Liver (tissue), 9 donors: Measurements from ENCODE around the gene ZFX. TPM values are rescaled to one million over a fixed set of nuclear protein-coding genes. Genes with fewer than 3 reads are reported as not detected.

Source experiments
- DNase-seq: peaks from one replicate; pipeline ENCODE4 v3.0.0-alpha.2; 2017; ENCODE audit warnings: low spot score
- H3K27ac ChIP-seq, 2 donors: one replicate each; pipeline ENCODE4 v1.7.0; 2013; ENCODE audit warnings: inconsistent platforms in 2 of 2, low read length in 2 of 2, control low read depth in 1 of 2, low read depth in 1 of 2, mild to moderate bottlenecking in 1 of 2
- H3K27me3 ChIP-seq, 4 donors: one replicate each; pipeline versions ENCODE4 v1.6.1 to v1.7.0; 2013; ENCODE audit warnings: low read length in 3 of 4, inconsistent platforms in 1 of 4, mild to moderate bottlenecking in 1 of 4, moderate library complexity in 1 of 4; ENCODE audit not compliant: control insufficient read depth in 4 of 4, insufficient read depth in 4 of 4
- H3K36me3 ChIP-seq, 4 donors: one replicate each; pipeline versions ENCODE4 v1.6.1 to v1.7.0; 2013; ENCODE audit warnings: low read length in 3 of 4, mild to moderate bottlenecking in 3 of 4, low read depth in 1 of 4, moderate library complexity in 1 of 4; ENCODE audit not compliant: control insufficient read depth in 4 of 4, insufficient read depth in 3 of 4
- H3K4me1 ChIP-seq, 4 donors: one replicate each; pipeline versions ENCODE4 v1.6.1 to v1.7.0; 2013; ENCODE audit warnings: low read length in 3 of 4, mild to moderate bottlenecking in 3 of 4, moderate library complexity in 1 of 4; ENCODE audit not compliant: control insufficient read depth in 4 of 4, insufficient read depth in 4 of 4
- H3K4me3 ChIP-seq, 3 donors: one replicate each; pipeline versions ENCODE4 v1.6.1 to v1.7.0; 2013; ENCODE audit warnings: low read length in 3 of 3, control low read depth in 1 of 3, low read depth in 1 of 3, mild to moderate bottlenecking in 1 of 3
- H3K9ac ChIP-seq, 2 donors: one replicate each; pipeline ENCODE4 v1.7.0; 2013; ENCODE audit warnings: low read length in 2 of 2, mild to moderate bottlenecking in 2 of 2, moderate library complexity in 2 of 2, control low read depth in 1 of 2, low read depth in 1 of 2
- H3K9me3 ChIP-seq, 4 donors: one replicate each; pipeline versions ENCODE4 v1.6.1 to v1.7.0; 2013; ENCODE audit warnings: low read length in 3 of 4; ENCODE audit not compliant: control insufficient read depth in 4 of 4
- ATF3 ChIP-seq: IDR thresholded peaks from 2 replicates; pipeline ENCODE4 v1.6.1; 2016; ENCODE audit warnings: antibody characterized with exemption
- CTCF ChIP-seq: fragments of 150-350 bp; IDR thresholded peaks from 2 replicates; pipeline ENCODE4 v1.5.1; 2017; ENCODE audit warnings: improper control_type of control experiment, low read depth, low read length; ENCODE audit not compliant: missing input control
- EGR1 ChIP-seq, 2 donors: IDR thresholded peaks; 2 replicates each; pipeline ENCODE4 v1.6.1; 2016 to 2018; ENCODE audit warnings: antibody characterized with exemption in 2 of 2, low read depth in 2 of 2
- FOXA2 ChIP-seq: IDR thresholded peaks from 2 replicates; pipeline ENCODE4 v1.6.1; 2016; ENCODE audit warnings: antibody characterized with exemption
- HNF4A ChIP-seq, 2 donors: conservative IDR thresholded peaks; 2 replicates each; pipeline ENCODE4 v1.6.1; 2016; ENCODE audit warnings: antibody characterized with exemption in 2 of 2, mild to moderate bottlenecking in 2 of 2
- HNF4G ChIP-seq: IDR thresholded peaks from 2 replicates; pipeline ENCODE4 v1.6.1; 2016; ENCODE audit warnings: antibody characterized with exemption
- MAX ChIP-seq: IDR thresholded peaks from 2 replicates; pipeline ENCODE4 v1.6.1; 2016; ENCODE audit warnings: antibody characterized with exemption
- NR2F2 ChIP-seq: IDR thresholded peaks from 2 replicates; pipeline ENCODE4 v1.6.1; 2016; ENCODE audit warnings: antibody characterized with exemption
- RAD21 ChIP-seq, 2 donors: IDR thresholded peaks; 2 replicates each; pipeline ENCODE4 v1.6.1; 2016; ENCODE audit warnings: antibody characterized with exemption in 2 of 2, mild to moderate bottlenecking in 2 of 2
- REST ChIP-seq: IDR thresholded peaks from 2 replicates; pipeline ENCODE4 v1.6.1; 2016; ENCODE audit warnings: antibody characterized with exemption, mild to moderate bottlenecking
- RXRA ChIP-seq, 2 donors: IDR thresholded peaks; 2 replicates each; pipeline ENCODE4 v1.6.1; 2017 to 2018; ENCODE audit warnings: antibody characterized with exemption in 2 of 2, mild to moderate bottlenecking in 1 of 2
- SP1 ChIP-seq: IDR thresholded peaks from 2 replicates; pipeline ENCODE4 v1.6.1; 2018; ENCODE audit warnings: antibody characterized with exemption, mild to moderate bottlenecking
- TAF1 ChIP-seq: conservative IDR thresholded peaks from 2 replicates; pipeline ENCODE4 v1.6.1; 2016; ENCODE audit warnings: antibody characterized with exemption, mild to moderate bottlenecking
- ZBTB33 ChIP-seq: IDR thresholded peaks from 2 replicates; pipeline ENCODE4 v1.6.1; 2016; ENCODE audit warnings: antibody characterized with exemption
- WGBS: extraction: QIAGEN DNeasy Blood & Tissue Kit; methylation state at CpG from one replicate; pipeline ENCODE4 v1.1.7; 2013; 5-methylcytosine and 5-hydroxymethylcytosine counted together
- polyA plus RNA-seq, 2 donors: library from polyadenylated mRNA; stranded (reverse) in 1 of 2; unstranded in 1 of 2; fragments of 200-250 nt in 1 of 2; fragments of >200 nt in 1 of 2; fragmentation: Nextera tagmentation in 1 of 2; extraction: Ambion mirVana in 1 of 2; gene quantifications; one replicate each; pipeline versions ENCODE4 v1.2.1 to v1.2.3, GENCODE V29; 2013 to 2015
- total RNA-seq, 2 donors: library from RNA; depleted of rRNA; stranded (reverse); fragments of >200 nt; gene quantifications; one replicate each; pipeline ENCODE4 v1.2.3, GENCODE V29; 2014
- donor health status: healthy.
- donor health status: healthy.
- donor health status: healthy.
- donor health status: healthy.
- donor health status: healthy.

ZFX gene
- total and polyA plus RNA-seq, 4 donors, result 3.8 to 50.0 (median 19.0) TPM

GRCh38 chrX:24186986-24187385, 37.5 kb downstream of the ZFX start:
- Histone ChIP-seq H3K27me3 (no peaks in the 10 kb centered on the region), H3K36me3 (no peaks in the 10 kb centered on the region), H3K4me3 (no peak overlapping the region), H3K4me1 (peaks cover 6 to 66% (median 59%) of the 10 kb centered on the region in 4 donors), H3K27ac (peak overlapping the region in 1 of 2 donors; percentile 46), H3K9me3 (no peaks in the 10 kb centered on the region), H3K9ac (no peak overlapping the region)
- TF ChIP-seq TAF1 (no peak), CTCF (no peak), SP1 (no peak), MAX (no peak), NR2F2 (no peak), REST (no peak), EGR1 (IDR thresholded peaks at IDR 0.05; ENCODE audit: low read depth in 2 of 2) (no peak), ZBTB33 (no peak)
- 67% methylated on average over 4 of the region's 4 CpGs for WGBS
- DNase-seq, result no peak

- Histone ChIP-seq H3K36me3 (no peaks in the 10 kb centered on the region), H3K4me3 (no peak overlapping the region), H3K9ac (no peak overlapping the region), H3K4me1 (peaks cover 8 to 79% (median 69%) of the 10 kb centered on the region in 4 donors), H3K9me3 (no peaks in the 10 kb centered on the region), H3K27me3 (no peaks in the 10 kb centered on the region), H3K27ac (peak overlapping the region; percentile 23 to 96)
- TF ChIP-seq ATF3 (no peak), TAF1 (no peak), ZBTB33 (no peak), RXRA (IDR thresholded peaks at IDR 0.05) (peak; percentile 12 to 30), CTCF (no peak), NR2F2 (no peak), MAX (no peak), RAD21 (IDR thresholded peaks at IDR 0.05) (no peak), FOXA2 (no peak), HNF4G (no peak), SP1 (peak; percentile 17), HNF4A (conservative IDR thresholded peaks at IDR 0.05) (peak; percentile 47 to 71), REST (no peak)
- DNase-seq, result no peak
- WGBS, result 26% methylated on average over 2 of the region's 2 CpGs
These were observed 40.0 kb downstream of the ZFX start for GRCh38 chrX:24189490-24189889.
